GM12864 (cell line): ENCODE measurements around the gene HACL1.

Experiments used
- DNase-seq: peaks from one replicate; pipeline ENCODE4 v3.0.0-alpha.2; 2011; ENCODE audit warnings: low read depth
- H3K4me3 ChIP-seq: 2 replicates; pipeline ENCODE4 v1.5.1; 2011; ENCODE audit warnings: mild to moderate bottlenecking, low read depth, low read length, control low read depth
- CTCF ChIP-seq: IDR thresholded peaks from 2 replicates; pipeline ENCODE4 v1.5.1; 2011; ENCODE audit warnings: low read depth, mild to moderate bottlenecking, moderate library complexity, low read length, control low read depth, inconsistent platforms; ENCODE audit errors: missing control alignments

Gene HACL1

GRCh38 chr3:15579051-15579450 lies 22.3 kb downstream of the HACL1 start:
- DNase-seq: no peak
- no peak for TF ChIP-seq CTCF
- H3K4me3 ChIP-seq: no peak overlapping the region

- DNase-seq: no peak
- H3K4me3 ChIP-seq: no peak overlapping the region
- no peak for TF ChIP-seq CTCF
Measured at GRCh38 chr3:15578289-15578867, 23.0 kb downstream of the HACL1 start.

DNA sequence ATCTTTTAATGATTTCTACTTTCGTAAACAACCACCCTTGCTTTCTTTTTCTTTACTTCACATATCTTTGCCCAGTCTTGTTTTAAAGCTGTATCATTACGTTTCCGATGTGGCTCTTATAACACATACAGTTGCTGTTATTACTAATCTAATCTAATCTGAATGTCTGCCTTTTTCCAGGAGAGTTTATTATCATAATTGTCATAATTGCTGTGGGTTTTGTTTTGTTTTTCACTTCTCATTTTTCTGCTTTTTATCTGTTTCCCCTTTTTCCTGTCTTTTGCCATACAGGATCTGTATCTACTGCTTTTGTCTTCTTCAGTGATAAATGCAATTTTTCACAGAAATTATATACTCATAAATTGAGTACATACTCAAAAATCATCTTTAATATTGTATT lies 24.9 kb downstream of the HACL1 start:
- no peak for TF ChIP-seq CTCF
- no peak for DNase-seq
- no peak overlapping the region for H3K4me3 ChIP-seq

DNA sequence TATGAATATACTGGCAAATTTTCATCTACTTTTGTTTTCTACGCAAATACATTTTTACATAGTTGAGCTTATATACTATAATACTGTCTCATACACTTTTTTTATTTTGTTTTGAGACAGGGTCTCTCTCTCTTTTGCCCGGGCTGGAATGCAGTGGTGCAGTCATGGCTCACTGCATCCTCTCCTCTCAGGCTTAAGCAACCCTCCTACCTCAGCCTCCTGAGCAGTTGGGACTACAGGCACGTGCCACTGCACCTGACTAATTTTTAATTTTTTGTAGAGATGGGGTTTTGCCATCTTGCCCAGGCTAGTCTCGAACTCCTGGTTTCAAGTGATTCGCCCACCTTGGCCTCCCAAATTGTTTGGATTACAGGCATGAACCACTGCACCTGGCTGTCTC lies 25.9 kb downstream of the HACL1 start:
- TF ChIP-seq CTCF: no peak
- no peak for DNase-seq
- no peak overlapping the region for H3K4me3 ChIP-seq

- no peak for TF ChIP-seq CTCF
- no peak overlapping the region for H3K4me3 ChIP-seq
- no peak for DNase-seq
Measured at GRCh38 chr3:15572138-15572537, 29.2 kb downstream of the HACL1 start.

DNA sequence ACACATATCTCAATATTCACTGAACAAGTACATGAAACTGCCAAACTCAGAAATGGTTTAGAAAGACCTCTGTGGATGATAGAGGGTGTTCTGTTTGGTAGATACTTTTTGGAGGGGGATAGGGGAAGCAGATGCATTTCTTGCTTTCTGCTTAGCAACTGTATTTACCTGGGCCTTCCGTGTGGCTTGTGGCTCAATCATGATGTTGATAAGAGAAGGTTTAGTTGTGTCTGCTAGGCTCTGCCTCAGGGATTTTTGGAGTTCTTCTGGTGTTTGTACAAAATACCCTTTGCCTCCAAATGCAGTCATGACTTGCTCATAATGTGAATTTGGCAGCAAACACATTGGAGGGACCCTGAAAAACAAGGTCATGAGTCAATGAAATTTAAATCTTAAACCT lies 38.2 kb downstream of the HACL1 start:
- TF ChIP-seq CTCF: no peak

GRCh38 chr3:15562560-15562959 lies 38.8 kb downstream of the HACL1 start:
- no peak for TF ChIP-seq CTCF
- H3K4me3 ChIP-seq: no peak overlapping the region
- DNase-seq: no peak

More for the DNA sequence above, 38.2 kb downstream of the HACL1 start:
- DNase-seq: no peak
- no peak overlapping the region for H3K4me3 ChIP-seq
